Islet precursor cell (in vitro differentiated cells): ENCODE results near the gene COMMD9.
A peak's percentile ranks its signal among the peaks of the same experiment; 100 is the strongest.
"Not testable (repeated sequence)": the region's sequence is repeated elsewhere in the genome, so short reads cannot be mapped to it uniquely, and the experiment has no call there.

Source experiments
- DNase-seq: peaks from one replicate; pipeline ENCODE4 v3.0.0-alpha.2; 2018

Gene COMMD9

GRCh38 chr11:36289226-36289852 is at the start of gene COMMD9:
Gene COMMD9, minus strand, starts transcription at chr11:36289424. Its CDS starts 12 bp downstream, at chr11:36289412.
- DNase-seq, result peak; percentile 98

DNA sequence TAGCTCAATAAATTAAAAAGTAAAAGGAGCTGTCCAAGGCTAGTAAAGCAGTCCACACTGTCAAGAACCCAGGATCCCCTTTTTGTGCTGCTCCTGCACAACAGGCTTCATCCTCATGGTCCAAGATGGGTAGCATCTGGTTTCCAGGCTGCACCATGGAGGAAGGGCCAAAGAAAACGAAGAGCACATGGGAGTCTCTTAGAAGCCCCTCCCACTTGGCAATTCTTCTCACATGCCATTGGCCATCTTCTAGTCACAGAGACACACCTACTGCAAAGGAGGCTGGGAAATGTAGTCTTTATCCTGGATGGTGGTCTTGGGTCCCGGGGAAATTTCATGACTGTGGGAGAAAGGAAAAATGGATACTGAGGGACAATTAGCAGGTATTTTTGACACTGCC is 44.7 kb upstream of the COMMD9 start:
- no peak for DNase-seq

DNA sequence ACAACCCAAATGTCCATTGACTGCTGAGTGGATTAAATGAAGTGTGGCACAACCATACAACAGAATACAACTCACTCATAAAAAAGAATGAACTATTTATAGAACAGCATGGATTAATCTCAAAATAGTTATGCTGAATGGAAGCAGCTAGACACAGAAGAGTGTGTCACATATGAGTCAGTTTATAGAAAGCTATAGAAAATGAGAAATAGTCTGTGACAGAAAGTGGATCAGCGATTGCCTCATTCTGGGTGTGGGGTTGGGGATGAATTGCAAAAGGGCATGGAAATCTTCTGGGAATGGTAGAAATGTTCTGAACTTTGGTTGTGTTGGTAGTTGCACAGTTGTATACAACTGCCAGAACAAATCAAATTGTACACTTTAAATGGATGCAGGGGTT is 44.2 kb upstream of the COMMD9 start:
- DNase-seq, result no peak

GRCh38 chr11:36330411-36330810 is 41.2 kb upstream of the COMMD9 start:
- no peak for DNase-seq

- DNase-seq, result no peak
Measured at GRCh38 chr11:36328966-36329673, 39.9 kb upstream of the COMMD9 start.

DNA sequence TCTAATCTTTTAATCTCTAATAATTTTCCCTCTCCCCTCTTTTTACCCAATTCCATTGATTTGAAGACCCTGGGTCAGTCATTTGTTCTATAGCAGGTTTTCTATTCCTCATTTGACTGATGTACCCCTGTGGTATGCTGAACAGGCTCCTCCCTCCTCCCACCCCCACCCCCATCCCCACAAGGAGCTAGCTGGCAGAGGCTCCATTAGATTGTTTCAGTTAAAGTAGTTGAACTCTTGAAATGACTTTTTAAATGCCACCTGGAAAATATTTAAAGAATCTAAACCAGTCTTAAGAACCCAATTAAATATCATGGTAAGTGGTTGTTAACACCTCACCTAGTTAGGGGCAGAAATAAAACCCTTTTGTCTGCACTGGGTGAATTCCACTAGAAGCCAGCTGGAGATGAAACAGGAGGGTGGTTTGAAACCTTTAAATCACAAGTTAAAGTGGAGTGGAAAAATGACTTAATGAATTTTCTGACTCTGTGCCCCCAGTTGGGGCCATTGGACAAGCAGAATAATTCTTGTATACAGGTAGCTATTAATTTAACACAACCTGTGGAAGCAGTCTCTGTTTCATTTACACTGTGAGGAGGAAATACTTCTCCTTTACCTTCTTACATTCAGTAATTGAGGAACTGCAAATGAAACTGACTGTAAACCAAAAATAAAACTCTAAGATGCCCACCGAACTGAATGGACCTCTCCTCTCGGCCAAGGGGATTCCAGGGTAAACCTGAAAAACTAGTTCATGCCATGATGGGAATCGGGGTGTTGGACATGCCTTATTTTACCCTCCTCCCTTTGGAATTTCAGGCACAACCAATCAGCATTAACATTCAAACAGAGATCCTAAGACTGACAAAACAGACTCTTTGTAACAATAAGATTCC is 37.5 kb upstream of the COMMD9 start:
- no peak for DNase-seq

DNA sequence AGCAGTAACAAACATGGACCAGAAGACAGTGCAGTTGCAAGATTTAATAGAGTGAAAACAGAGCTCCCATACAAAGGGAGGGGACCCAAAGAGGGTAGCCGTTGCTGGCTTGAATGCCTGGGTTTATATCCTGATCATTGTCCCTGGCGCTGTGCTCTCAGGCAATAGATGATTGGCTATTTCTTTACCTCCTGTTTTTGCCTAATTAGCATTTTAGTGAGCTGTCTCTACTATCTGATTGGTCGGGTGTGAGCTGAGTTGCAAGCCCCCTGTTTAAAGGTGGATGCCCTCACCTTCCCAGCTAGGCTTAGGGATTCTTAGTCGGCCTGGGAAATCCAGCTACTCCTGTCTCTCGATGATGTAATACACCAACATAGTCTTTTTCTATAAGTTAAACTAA is 36.2 kb upstream of the COMMD9 start:
- not testable (repeated sequence) for DNase-seq

DNA sequence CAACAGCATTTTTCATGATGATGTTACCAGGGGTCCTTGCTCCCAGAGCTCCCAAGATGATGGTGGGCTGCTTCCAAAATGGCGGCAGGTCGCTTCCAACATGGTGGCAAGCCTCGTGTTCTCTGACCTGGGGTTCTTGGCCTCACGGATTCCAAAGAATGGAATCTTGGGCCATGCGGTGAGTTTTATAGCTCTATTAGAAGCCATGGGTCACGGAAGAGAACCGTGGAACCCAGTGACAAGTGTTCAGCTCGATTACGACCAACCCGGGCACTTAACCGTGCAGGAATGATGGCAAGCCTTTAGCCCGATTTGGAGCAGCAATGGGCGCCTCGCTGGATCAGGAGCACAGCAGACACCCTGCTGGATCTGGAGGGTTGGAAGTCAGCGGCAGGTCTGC is 35.7 kb upstream of the COMMD9 start:
- DNase-seq, result not testable (repeated sequence)

DNA sequence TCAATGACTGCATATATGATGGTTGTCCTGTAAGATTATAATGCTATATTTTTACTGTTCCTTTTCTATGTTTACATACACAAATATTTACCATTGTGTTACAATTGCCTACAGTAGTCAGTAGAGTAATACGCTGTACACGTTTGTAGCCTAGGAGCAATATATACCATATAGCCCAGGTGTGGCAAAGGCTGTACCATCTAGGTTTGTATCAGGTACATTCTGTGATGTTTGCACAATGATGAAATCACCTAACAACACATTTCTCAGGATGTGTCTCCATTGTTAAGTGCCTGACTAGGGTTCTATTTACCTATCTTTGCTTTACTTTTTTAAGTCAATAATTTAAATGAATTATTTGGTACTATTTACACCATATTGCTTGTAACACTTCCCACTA is 28.8 kb upstream of the COMMD9 start:
- DNase-seq, result no peak

- DNase-seq, result no peak
Measured at GRCh38 chr11:36316049-36316448, 26.8 kb upstream of the COMMD9 start.

- DNase-seq, result no peak
Measured at GRCh38 chr11:36314434-36314767, 25.2 kb upstream of the COMMD9 start.

DNA sequence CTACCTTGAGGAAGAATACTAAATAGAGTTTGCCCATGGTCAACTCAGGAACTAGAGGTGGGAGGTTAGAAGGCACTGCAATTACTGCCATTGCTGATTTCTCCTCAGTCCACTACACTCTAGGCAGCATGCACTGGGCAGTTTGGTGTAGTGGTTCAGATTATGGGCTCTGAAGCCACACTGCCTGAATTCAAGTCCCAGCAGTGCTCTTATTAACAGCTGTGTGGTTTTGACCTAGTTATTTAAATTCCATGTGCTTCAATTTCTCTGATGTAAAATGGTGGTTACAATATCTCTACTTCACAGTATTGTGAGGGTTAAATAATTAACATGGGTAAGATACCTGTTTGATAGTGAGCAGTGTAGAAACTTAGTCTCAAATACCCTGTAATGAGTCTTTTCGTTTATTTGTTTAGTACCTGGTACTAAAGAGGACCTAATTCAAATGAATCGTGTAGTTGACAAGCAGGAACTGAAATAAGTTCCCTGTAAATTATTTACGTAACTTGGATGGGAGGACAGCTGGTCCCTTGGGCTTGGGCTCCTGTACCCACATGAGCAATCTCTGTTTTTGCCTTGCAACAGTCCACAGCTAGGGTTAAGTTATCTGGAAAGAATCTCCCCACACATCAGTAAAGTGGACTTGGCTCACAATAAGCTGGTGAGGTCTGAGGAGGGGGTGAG is 24.7 kb upstream of the COMMD9 start:
- DNase-seq, result no peak

DNA sequence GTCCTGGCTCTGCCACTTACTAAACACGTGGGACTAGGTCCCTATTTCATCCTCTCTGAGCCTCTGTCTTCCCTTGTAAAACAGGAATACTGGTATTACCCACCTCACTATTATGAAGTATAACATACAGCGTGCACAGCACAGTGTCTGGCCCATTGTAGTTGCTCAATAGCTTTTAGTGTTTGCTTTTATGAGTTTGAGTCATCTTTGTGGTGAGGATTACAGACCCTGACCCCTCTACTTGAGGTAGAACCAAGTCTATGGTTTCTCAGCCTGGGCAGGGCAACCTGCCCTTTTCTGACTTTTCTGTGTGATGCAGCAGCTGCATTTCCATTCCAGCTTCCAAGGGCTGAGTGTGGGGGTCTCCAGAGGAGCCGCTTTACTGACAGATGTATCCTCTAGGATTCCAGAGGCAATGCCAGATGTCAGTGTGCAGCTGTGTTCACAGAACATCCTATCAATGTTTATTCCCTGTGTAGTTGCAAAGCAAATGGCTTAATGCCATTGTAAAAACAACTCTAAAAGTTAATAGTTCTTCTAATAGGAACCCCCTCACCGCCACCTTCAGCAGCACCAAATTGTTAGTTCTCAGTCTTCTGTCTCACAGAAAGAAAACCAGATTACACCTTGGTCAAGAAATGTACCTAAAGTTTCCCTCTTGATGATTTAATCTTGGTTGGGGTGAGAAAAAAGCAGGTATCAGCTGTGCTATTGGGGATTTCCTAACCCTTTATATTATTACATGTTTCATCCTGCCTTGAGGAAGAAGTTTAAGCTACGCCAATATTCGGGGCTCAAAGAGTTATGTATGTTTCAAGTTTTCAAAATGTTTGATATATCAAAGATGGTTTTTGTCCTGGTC is 23.6 kb upstream of the COMMD9 start:
- no peak for DNase-seq

DNA sequence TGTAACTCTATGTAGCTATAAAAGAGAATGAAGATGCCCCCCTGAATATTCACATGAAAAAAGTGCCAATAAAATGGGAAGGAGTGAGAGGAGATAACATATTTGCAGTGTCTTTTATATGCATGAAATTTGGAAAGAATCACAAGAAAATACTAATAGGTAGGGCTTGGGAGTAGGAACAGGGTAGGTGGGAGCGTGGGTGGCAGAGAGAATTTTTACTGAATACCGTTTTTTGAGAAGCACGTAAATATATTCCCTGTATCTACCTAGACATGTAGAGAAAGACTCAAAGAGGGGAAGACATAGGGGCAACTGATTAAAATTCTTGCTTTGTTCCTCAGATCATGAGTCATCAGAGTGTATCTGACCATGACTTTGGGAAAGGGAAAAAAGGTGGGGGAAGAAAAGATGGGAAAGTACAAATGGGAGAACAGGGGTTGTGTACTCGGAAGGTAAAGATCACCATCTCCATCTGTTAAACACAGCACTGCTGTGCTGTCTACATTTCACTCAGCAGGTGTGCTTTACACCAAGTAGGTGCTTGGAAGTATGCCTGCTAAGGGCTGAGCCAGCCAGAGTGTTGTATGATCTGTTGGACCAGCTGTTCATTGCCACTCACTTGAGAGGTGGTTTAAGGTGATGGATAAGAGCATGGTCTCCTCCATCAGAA is 22.8 kb upstream of the COMMD9 start:
- no peak for DNase-seq

DNA sequence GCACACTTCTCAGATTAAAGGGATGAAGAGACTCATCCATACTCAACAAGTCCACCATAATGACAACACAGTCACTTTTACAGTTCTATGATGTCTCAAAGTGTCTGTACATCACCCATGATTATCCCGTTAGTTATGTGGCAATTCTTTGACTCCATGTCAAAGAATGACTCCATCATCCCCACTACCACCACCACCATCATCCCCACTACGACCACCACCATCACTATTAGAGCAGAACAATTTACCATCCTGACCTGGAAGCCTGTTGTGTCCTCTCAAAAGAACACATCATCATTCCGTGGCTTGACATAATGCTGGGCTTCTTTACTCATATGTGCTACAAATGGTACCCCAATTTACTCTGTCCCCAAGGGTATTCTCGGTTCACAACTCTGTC is 20.6 kb upstream of the COMMD9 start:
- no peak for DNase-seq

DNA sequence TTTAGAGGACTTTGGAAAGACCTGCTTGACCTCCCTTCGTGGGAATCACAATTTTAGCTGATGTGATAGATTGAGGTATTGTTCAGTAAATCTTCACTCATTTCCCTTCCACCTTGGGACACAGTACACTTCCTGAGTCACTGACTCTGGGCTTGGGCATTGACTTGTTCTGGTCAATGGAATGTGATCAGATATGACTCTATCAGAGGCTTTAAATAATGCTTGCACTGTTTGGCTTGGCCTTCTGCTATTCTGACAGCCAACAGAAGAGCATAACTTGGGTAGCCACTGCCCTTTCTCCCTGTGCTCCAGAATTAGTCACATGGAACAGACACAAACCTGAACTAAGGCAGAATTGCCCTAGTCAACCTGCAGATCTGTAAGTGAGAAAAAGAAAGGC is 19.4 kb upstream of the COMMD9 start:
- DNase-seq, result no peak

GRCh38 chr11:36306888-36307287 is 17.7 kb upstream of the COMMD9 start:
- no peak for DNase-seq

GRCh38 chr11:36305047-36305446 is 15.8 kb upstream of the COMMD9 start:
- no peak for DNase-seq

DNA sequence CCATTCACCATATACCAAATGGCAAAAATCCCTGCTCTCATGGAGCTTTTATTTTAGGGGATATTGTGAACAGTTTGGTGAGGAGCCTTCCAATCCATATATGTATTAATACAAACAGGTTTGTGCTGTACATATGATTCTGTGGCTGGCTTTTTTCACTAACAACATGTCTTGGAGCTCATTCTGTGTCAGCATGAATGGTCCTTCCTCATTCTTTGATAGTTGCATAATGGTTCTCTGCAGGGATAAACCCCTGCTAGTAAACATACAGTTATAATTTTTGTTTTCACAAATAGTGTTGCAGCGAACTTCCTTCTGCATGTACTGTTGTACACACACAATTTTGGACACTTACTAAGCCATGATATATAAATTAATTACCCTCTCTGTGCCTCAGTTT is 15.1 kb upstream of the COMMD9 start:
- no peak for DNase-seq

- no peak for DNase-seq
Measured at GRCh38 chr11:36300650-36301049, 11.4 kb upstream of the COMMD9 start.

GRCh38 chr11:36296884-36297543 is 7.8 kb upstream of the COMMD9 start:
- DNase-seq, result no peak
